ENCODE data around the gene SEMA7A.

SEMA7A gene

DNA sequence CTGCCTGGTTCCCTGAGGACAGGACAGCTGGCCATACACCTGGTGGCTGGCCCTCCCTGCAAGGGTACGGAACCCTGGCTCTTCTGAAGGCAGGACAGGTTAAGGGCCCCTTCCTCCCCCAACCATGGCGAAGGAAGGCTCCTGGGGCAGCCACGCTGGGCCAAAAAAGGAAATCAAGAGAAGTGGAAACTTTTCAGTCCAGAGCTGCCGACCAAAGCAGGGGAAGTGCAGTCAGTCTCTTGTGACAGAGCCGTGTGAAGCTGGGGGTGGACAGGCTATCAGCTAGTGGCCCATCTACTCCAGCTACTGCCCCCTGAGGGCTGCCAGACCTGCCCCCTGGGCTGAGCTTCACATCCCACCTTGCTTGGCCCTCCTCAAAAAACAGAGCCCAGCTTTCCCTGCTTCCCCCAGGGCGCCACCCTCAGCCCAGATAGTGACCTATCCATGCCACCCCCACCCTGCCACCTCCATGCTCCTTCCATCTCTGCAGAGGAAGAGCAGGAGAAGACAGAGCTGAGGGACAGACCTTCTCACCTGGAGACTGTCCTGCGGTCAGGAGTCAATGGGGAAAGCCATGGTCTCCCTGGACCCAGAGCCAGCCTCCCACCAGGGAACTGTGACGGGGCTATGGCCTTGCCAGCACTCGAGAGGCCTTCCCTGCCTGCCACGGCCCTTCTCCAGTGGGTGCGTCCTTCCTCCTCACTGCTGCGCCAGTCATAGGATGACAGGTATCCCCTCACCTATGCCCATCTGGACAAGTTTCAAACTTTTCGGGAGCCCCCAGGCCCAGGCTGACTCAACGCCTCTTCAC lies 4.6 kb downstream of the SEMA7A start:
- DNase-seq, result no peak

DNA sequence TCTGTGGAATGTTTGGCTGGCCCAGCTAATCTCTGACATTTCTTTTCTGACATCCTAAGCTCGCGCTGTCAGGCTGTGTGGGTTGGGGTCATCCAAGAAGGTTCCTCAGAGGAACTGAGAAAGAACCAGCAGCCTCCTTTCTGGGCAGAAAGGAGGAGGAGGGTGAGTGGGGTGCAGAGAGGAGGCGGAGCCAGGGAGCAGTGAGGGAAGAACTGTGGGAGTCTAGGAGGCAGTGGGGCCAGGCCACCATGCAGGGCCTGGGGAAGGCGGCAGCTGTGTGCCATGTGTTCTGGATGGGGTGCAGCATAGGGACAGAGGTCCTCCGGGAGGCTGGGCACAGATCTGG lies 5.3 kb downstream of the SEMA7A start:
- no peak for DNase-seq

DNA sequence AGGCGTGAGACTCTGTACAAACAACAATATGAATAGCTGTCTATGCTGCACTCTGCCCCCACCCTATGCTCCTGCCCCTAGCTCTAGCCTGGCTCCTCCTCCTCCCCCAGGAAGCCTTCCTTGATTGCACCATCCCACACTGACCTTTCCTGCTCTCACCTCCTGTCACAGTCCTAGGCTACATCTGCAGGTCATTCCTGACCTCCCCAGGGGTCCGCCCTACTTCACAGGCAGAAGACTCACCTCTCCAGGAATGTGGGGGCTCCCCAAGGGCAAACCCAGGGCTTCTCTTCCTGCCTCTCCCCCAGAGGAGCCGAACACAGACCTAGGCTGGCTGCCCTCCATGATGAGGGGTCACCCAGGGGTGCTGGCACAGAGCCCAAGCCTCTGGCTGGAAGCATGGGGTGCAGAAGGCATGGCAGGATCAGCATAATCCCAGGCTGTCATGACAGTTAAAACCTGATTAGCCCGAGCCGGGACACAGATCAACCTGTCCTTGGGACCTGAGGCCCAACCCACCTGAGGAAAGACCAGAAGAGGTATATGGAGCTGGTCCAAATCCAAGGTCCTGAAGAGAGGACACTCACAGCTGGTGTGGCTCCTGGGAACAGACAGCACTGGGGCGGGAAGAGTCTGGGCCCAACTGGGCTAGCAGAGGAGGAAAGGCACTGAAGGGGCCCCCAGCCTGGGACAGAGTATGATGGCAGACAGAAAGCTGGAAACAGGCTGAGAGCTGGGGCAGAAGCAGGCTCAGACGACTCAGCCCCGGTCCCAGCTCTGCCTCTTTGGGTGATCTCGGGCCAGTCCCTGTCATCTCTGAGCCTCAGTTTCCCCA lies 5.9 kb downstream of the SEMA7A start:
- DNase-seq, result no peak

DNA sequence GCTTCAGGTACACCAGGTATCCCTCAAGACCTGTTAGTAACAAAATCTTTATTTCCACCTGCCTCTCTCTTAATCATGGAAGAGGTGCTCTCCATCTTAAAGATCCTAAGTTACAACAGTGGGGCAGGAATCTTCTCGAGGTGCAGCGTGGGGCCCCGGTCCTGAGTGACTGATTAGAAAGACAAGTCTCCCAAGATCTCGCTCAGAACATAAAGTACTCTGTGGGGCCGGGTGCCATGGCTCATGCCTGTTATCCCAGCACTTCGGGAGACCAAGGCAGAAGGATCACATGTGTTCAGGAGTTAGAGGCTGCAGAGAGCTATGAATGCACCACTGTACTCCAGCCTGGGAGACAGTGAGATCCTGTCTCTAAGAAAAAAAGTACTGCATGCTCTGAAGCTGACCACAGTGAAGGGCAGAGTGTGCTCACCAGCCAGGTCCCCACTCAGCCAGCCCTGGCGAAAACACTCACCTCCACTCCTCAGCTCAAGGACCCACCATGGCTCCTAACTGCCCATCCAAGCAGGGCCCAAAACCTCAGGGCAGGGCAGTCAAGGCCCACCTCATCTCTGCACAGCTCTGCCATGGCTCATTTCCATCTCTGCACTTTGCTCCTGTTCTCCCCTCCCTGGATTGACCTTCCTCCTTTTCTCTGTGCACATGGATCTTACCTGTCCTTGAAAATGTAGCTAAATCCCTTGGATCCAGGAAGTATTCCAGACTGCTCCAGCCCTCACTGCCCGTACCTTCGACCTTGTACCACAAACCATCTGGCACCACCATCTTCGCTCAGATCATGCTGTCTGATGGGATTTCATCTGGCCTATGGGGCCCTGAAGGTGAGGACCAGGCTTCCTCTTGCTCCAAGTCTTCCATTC lies 7.1 kb downstream of the SEMA7A start:
- no peak for DNase-seq

DNA sequence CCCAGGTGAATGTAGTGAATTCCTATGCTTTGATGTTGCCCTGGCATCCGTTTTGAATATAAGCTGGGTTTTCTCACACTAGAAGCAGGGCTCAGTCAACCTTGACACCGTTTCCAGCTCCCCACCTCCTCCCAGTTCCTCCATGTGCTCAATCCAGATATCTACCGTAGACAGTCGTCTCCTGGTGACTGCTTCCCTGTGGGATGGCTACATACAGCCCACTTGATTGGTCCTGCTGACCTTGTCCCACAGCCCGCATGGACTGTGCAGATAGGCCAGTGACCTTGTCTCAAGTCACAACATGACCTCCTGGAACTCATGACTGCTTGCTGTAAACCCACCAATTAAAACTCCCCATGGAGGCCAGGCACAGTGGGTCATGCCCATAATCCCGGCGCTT lies 8.1 kb downstream of the SEMA7A start:
- DNase-seq, result no peak

DNA sequence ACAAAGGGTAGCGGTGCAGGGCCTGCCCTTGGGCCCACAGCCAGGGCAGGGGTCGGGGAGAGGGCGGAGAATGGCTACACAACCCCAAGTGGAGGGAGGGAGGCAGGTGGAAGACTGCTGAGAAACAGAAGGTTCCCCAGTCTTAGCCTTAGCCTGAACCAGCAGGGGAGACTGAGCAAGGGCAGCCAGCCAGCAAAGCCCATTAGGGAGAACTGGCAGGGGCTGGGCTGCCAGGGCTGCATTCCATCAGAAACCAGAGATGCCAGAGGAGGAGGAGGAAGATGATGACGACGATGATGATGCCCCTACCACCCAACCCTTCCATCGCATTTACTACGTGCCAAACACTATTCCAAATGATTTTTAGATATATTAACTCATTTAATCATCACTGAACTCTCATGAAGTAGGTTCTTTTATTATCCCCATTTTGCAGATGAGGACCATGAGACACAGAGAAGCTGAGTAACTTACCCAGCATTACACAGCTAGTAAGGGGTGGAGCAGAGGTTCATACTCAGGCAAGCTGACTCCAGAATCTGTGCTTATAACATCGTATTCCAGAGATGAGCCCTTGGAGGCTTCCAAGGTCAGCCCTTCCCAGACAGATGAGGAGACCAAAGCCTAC lies 8.7 kb downstream of the SEMA7A start:
- no peak for DNase-seq

DNA sequence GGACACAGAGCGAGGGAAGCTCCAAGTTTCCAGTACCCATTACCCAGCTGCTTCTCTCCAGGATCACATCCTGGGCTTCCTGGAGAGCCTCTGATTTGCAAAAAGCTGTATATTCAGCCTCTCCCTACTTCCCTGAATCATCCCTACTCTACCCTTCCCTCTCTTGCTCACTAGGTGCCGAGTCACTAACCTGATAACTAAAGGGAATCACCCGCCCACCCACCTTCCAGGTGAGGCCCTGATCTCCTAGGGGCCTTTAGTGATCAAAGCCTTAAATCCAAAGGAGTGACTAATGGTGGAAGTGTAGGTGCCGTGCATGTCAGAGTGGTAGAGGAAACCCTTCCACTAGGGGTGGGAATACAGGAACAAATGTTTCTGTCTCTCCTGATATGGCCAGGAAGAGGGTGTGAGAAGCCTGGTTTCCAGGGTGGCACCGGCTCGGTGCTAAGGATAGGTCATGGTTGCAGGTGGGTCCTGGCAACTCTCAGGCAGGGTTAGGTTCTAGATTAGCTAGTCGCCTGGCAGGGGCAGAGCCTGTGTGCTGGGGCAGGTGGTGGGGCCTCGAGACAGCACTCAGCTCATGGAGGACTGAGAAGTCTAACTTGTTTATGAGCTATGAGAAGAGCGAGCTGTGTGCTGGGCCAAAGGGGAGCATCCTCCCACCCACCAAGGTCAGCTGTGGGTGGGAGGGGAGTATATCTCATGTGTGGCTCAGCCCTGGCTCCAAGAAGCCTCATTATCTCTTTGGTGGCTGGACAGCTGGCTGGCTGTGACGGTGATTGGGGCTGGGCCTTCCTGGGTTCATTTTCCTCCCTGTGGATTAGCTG lies 10.1 kb downstream of the SEMA7A start:
- no peak for DNase-seq

DNA sequence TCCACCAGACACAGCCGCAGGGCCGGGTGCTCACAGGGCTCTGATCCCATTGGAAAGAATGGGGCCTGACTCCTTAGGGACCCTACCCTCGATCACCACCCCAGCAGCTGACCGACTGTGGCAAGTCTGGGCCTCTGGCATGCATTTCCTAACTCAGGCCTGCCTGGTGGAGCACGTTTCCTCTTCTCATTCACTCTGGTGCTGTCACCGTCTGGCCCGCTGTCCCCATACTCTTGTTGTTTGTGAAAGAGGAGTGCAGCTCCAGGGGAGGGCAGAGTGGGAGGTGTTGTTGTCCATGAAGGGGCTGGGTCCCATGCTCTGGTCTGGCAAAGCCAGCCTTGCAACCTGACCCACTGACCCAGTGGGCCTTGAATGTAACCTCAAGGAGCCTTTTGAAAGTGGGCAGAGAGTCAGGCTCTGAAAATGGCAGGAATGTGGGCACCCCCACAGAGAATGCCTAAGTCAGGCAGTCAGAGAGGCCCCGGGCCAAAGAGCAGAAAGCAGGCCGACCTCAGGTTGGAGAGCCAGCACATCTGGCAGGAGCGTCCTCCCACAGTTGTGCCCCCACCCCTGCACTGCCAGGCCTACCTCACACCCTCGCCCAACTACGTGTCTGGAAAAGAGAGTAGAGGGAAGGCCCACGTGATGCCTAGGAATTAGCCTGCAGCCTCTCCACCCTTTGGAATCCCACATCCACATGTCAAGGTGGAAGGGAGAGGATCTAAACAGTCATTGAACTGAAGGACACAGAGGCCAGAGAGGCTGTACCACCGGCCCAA lies 10.9 kb downstream of the SEMA7A start:
- no peak for DNase-seq

DNA sequence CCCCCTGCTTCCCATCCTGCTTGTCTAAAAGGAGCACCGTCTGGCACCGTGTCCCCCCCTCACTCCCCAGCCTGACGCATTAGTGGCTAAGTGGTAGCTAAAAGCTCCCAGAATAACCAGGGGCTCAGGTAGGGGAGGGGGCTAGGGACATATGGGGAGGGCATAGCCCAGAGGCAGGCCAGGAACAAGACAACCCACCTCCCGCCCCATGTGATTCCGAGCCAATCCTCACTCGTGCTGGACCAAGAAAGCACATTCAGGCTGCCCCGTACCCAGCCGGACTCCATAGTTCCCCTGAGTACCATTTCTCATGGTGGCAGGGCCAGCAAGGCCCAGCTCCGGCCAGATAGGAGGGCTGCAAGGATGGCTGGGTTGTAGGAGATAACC lies 11.5 kb downstream of the SEMA7A start:
- DNase-seq, result no peak

DNA sequence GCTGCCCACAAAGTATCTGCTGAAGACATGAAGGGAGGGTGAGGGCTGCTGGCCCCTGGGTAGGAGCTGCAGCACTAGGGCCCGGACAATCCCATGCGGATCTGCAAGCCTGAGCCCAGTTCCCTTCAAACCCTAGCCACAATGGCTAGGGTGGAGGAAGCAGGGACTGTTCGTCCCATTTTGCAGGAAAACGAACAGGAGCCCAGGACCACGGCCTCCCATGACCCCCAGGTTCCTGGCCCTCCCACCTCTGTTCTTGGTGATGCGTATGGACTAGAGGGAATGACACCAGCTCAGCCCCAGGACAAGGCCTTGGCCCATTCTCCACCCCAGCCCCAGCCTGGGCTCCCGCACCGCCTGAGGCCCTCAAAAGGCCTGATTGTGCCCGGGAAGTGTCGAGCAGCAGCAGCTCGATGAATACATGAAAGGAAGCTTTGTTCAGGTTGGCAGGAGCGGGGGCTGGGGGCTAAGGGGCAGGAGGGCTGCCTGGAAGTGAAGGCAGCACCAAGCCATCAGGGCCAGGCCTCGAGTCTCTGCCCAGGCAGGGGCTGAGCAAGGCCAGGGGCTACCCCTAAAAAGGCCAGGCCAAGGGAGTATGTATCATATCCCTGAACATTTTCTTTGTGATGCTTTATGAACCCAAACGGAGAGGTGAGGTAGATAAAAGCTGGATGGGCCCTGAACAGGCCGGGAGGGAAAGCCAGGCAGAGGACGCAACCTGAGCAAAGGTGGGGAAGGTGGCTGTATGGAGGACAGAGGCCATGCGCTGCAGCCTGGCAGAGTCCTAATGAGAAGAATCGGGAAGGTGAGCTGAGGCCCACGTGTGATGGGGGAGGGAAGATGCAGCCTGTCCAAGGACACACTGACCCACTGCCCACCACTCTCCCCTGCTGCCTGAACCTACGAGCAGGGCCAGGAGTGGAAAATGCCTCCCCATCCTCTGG lies 12.2 kb downstream of the SEMA7A start:
- no peak for DNase-seq

DNA sequence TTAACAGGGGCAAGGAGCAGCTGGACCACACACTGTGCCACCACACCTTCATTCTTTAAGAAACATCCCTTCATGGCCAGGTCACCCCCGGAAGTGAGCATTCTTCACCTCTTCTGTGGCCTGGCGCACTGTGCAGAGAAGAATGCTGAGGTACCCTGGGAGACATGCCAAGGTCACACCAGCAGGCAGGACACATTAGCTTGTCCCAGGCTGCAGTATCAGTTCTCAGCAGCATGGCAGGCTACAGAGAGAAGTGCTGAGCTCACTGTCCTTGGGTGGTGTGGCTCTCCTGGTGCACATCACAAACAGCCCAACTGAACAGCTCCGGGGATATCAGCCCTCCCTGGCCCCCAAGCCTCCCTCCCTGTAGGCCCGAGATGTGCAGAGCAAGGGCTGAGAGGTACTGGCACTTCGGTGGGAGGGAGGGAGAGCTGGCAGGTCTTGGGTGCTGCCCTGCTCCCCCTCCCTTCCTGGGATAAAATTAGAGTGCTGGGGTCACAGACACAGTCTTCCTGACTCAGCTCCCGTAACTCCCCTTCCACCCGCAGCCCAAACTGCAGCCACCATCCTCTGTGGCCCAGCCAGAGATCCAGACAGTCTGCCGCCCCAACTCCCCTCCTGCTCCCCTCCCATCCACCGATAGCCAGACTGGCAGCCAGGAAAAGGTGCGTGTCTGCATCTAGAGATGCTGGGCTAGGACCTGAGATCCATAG lies 13.4 kb downstream of the SEMA7A start:
- no peak for DNase-seq

DNA sequence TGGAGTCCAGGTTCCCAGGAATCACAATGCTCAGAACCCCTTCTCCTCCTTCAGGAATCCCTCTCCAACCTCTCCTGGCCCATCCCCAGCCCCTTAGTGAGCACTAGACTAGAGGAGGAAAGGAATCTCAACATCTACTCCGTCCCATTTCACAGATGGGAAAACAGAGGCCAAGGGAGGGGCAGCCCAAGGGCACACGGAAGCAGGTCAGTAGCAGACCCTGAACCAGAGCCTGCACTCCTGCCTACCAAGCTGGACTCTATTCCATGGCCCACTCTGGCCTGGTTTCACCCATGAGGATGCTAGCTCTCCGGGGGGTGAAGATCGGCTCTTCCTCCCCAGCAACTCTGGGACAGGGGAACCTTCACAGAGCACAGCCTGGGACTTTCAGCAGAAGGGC lies 14.3 kb downstream of the SEMA7A start:
- no peak for DNase-seq

DNA sequence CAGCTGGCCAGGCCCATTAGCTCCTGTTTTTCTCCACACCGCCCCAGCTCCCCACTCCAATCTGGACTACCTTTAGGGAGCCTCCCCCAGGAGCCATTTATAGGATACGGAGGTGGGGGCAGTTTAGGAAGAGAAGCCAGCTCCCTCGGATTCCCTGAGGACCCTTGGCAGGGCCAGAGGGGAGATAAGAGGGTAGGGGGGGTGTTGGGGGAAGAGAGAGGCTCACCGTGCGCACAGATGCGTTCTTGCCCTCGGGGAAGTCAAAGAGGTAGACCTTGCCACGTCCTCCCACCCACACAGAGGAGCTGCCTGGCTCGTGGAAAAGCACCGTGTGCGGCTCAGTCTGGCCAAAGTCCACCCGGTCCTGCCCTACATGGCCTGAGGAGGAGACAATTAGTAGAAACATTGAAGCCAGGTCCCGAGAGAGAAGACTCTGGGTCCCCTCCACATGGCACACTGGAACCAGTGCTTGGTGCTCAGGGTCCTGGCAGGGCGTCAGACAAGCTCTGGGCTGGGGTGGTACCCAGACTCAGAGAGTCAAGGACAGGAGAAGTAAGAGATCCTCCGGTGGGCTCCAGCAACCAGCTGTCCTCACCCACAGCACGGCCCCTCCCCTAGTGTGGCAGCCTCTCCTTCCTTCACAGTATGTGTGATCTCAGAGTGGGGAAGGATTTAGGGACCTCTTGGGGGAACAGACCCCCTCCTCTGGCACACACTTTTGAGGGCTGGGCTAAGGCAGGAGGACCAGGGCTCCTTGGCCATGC lies 15.0 kb downstream of the SEMA7A start:
- no peak for DNase-seq

DNA sequence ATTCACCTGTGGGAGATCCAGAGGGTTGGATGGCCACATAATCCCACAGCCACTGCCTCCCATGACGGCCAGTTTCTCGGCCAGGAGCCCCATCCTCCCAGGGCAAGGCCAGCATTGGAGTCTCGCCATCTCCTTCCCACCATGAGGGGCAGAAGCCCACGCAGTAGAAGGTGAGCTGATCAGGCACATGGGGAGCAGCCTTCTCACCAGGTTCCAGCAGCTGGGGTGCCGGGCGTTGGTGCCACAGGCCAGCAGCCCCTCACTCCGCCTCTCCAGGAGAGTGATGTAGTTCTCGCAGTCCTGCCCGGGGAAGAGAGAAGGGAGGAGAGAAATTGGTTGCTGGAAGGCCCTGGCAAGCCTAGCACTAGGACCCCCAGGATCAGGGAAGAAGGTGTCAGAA lies 16.1 kb downstream of the SEMA7A start:
- no peak for DNase-seq

DNA sequence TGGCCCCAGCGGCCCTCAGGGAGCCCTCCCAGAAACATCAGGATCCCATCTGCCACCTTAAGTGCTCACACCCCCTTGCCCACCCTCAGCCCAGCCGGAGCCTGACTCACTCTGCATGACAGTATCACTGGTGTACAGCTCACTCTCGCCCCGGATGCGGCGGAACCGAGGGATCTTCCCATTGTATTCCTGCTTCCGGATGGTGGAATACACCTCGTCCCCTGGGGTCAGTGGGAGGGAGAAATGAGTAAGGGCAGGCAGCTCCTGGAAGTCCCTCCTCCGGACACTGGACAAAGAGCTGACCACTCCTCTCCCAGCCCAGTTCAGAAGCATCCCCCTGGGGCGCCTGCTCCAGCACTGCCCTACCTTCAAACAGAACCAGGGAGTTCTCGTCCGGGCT lies 16.5 kb downstream of the SEMA7A start:
- no peak for DNase-seq

DNA sequence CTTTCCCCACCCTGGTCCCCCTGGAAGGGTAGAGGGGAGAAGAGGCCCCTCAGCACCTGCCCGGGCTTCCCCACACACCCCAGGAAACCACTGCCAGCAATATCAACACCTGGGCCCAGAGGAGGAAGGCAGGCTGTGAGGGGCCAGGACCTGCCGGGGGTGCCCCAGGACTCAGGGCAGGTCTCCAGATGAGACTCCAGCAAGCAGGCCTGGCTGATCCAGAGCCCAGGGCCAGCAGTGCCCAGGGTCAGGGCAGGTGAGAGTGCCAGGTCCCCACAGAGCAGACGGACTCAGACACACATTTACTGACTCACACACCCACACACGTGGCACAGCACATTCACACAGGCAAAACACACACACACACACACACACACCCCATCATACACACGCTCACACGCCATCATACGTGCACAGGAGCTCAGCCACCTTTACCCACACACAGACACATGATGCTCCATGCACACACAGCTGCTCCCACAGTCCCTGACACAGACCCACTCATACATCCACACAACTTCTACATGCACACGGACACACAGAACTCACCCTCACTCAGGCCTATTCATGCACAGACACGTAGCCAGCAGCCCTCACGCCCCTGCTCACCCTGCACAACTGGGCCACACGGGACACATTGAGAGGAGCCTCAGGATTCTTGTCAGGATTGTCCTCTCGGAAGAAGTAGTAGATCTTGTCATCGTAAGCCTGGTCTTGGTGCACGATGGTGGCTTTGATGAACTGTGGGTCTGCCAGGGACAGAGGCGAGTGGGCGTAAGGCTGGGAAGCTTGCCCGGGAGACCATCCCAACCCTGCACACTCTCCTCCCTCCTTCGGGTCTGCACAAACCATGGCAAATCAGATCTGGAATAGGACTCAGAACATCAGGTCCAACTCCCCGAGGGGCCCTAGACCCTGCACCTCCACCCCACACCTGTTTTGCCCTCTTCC lies 17.5 kb downstream of the SEMA7A start:
- no peak for DNase-seq

DNA sequence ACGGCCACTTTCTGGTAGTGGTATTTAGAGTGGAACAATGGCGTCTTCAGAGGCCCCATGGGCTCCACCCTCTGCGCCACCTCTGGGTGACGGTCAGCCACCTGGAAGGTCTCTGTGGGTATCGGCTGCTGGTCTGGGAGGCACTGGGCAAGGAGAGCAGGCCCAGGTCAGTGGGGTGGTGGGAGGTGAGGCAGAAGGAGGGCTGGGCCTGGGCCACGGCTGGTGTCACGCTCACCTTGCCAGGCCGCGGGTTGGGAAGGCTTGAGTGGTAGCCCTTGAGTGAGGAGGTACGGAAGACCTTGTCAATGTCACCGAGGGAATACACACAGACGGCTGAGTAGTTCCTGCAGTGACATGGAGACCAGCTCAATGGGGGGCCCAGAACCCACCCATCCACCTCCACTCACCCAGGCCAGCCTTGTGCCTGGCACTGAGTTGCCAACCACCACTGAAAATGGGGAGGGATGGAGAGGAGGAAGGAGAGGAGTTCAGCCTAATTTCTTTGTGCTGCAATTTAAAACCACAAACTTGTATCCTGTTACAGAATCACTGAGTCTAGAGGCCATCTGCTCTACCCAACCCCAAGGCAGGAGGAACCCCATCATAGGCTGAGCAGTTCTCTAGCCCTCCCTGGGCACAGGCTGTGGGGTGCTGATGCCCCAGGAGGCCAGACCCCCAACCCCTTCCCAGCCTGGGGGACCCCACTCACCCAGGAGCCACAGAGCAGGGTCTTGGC lies 19.0 kb downstream of the SEMA7A start:
- DNase-seq, result no peak

All from activated effector memory CD4-positive, alpha-beta T cell treated with anti-CD3 and anti-CD28 coated beads, Interleukin-2, amount 50 U/mL, for 16 hours (primary cell).